GM18907 (cell line): ENCODE measurements around the gene RND1.
"Not testable (repeated sequence)": the region's sequence is repeated elsewhere in the genome, so short reads cannot be mapped to it uniquely, and the experiment has no call there.

ENCODE experiments used
- ATAC-seq: cut with Tn5 transposase; IDR thresholded peaks from one replicate; pipeline ENCODE4 v1.9.1; 2021; ENCODE audit warnings: mild to moderate bottlenecking, moderate library complexity; ENCODE audit not compliant: unreplicated experiment

The RND1 gene

DNA sequence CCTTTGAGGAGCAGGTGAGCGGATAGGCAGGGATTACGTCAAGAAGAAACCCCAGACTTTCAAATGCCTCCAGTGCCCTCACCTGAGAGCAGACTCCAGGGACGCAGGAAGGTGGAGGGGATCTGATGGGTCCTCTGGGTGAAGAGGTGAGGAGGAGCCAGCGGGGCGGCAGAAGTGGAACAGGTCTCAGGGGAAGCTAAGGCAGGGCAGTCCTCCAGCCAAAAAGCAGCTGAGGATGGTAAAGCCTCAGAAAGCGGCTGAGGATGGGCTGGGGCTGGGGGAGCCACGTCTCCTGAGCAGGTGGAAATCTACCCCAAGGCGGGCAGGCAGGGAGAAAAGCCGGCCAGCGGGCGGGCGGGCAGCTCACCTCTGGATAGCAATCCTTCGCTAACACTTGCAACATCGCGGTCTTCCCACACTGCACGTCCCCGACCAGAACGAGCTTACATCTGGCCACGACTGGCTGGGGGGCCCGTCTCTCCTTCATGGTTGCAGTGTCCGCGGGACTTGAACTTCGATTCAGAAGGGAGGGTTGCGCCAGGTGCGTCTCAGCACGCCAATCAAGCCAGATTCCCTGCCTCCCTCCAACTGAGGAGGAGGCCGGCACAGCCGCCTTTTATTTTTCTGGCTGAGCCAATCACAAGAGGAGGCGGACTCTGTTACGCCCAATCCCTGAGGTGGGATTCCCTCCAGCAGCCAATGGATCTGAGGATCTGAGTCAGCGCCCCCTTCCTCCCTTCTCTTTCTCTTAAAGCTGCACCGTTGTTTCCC lies at the start of gene RND1:
TSS of gene RND1 (minus strand) at position 590 of the 771 bp plus-strand sequence. CDS start at position 487, 103 bp downstream.
- peak; percentile 89 for ATAC-seq

DNA sequence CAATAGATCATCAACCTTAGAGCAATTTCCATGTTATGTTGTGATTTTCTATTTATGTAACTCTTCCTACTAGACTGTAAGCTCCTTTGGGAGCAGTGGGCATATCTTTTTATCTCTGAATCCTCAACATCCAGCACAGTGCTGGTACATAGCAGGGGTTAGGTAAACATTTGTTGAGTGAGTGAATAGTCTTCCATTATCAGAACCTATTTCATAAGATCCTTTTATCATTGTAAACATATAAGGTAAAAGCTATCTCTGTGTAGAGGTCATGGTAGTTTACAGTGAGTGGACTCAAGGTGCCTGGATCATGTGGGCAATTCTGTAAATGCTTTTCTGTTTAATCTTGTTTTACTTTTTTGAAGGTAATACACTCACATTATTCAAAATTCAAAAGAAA lies 44.5 kb upstream of the RND1 start:
- no peak for ATAC-seq

DNA sequence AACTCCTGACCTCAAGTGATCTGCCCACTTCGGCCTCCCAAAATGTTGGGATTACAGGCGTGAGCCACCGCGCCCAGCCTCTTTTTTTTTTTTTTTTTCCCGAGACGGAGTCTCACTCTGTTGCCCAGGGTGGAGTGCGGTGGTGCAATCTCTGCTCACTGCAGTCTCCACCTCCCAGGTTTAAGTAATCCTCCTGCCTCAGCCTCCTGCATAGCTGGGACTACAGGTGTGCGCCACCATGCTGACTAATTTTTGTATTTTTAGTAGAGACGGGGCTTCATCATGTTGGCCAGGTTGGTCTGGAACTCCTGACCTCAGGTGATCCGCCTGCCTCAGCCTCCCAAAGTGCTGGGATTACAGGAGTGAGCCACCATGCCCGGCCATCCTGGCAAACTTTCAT lies 44.0 kb upstream of the RND1 start:
- ATAC-seq, result not testable (repeated sequence)

DNA sequence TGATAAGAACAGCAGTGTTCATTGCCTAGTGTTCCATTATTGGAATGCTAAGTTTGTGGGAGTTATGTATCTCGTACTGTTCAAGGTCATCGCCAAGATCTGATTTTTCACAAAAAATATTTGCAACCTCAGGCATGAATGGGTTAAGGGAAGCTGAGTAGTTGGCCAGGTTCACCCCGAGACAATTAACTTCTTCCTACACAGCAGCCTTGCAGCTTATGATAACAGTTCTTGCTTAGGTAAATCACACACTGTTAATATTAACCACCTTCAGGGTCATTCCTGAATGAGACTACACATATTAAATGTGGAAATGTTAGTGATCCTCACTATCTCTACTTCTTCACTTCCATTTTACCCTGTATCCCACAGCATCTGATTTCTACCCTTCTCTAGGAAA lies 41.6 kb upstream of the RND1 start:
- no peak for ATAC-seq

DNA sequence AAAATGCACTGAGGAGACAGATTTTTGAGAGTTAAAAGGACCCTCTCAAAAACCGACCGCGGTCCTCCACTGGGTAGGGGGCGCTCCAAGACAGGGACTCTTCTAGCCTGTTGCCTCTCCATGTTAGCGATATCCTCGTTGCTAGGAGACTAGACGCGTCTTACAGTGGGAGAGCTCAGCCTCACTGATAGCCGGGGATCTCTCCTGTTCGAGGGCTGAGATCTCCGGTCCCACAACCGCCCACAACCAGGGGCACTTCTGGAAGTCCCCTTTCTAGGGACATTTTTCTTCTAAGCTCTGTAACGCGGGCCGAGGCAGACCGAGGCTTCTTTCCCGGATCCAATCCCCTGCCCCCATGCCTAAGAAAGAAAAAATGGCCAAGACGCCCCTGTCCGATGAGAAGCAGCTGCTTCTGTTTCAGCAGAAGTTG lies 38.3 kb upstream of the RND1 start:
- no peak for ATAC-seq

DNA sequence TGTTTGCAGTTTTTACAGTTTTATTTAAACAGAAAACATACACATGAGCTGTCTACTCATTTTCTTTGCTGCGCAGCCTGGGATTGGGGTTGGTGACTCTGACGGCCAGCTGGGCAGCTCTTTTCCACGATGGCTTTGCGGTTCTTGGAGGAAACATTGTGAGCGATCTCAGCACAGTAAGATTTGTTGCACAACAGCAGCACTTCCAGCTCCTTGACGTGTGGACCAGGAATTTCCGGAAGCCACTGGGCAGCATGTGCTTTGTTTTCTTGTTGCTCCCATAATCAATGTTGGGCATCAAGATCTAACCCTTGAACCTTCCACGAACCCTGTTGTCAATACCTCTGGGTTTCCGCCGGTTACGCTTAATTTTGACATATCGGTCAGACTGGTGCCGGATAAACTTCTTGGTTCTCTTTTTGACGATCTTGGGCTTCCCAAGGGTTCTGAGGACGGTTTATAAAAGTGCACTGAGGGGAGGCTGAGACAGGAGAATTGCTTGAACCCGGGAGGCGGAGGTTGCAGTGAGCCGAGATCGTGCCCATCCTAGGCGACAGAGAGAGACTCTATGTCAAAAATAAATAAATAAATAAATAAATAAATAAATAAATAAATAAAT lies 37.8 kb upstream of the RND1 start:
- no peak for ATAC-seq

DNA sequence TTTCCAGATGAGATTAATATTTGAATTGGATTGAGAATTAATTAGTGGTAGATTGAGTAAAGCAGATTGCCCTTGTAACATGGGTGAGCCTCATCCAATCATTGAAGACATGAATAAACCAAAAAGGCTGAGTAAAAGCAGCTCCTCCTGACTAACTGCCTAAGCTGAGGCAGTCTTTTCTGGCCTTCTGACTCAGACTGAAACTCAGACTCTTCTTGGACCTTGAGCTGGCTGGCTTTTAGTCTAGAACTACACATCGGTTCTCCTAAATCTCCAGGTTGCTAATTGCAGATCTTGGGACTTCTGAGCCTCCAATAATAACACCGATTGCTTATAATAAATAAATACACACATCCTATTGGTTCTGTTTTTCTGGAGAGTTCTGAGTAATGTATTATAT lies 35.6 kb upstream of the RND1 start:
- ATAC-seq, result peak; percentile 71

DNA sequence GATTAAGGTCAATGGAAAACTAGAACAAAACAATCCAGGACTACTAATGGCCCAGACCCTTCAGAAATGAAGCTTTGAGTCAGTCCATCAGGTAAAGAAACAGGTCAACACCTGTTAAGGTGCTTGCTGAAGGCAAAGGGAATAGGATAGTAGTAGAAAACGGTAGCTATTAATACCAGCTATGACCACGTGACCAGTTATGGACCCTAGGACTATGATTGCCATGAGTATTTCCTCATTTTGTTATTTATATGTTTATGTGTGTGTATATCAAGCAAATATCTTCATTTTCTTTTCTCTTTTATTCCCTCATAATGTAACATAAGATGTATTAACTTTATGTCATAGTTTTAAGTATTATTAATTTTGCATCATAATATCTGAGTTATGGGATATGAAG lies 34.0 kb upstream of the RND1 start:
- no peak for ATAC-seq

DNA sequence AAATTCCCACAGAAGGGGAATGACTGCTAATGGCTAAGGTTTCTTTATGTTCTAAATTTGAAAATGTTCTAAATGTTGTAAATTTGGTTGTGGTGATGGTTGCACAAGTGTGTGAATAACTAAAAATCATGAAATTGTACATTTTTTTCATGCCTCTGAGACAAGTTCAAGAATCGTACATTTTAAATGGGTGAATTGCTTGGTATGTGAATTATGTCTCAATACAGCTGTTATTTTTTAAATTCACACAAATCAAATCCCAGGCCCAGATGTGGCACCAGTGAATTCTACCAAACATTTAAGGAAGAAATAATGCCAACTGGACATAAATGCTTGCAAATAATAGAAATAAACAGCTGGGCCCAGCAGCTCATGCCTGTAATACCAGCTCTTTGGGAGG lies 28.6 kb upstream of the RND1 start:
- no peak for ATAC-seq

DNA sequence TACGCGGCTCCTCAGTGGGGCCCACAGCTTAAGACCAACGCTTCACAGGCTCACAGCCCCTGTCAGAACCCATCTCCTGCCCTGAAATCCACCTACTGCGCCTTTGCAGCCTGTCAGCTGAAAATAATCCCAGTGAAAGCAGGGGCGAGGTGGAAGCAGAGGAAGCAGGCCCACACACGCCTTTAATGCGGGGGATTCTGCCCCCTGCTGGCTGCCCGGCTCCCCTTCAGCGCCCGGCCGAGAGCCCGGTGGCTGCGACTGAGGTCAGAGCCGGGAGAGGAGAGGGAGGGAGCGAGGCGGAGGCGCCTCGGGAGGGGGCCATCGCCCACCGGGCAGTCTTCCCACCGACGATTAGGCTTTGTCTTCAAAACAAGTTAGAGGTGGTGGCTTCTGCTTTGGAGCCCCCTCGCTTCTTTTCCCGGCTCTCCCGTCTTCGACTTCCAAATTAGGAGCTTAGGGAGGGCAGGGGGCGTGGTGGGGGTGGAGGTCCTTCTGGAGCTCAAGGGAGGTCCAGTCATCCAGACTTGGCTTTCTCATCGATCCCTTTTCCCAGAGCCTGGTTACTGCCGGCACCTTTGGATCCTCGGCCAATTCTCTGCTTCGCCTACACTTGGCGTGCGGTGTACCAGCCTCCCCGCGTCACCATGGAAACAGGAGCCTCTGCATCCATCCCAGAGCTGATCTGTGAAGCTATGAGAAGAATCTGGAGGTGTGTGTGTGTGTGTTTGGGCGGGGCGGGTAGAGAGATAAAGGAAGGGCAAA lies 25.2 kb upstream of the RND1 start:
- ATAC-seq, result peak; percentile 53

DNA sequence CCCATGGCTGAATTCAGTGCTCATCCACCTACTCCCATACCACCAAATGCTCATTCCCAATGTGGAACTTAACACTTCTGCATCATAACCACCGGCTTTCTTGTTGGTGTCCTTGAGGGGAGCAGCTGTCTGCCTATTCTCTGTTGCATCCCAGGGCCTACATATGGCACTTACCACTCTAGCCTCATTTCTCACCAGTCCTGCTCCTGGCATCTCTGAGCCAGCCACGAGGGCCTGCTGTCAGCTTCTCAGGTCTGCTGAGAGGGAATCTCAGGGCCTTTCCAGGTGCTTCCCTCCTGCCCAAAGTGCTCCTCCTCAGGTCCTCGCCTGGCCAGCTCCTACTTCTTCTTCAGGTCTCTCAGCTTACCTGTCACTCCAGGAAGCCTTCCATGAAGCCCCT lies 24.0 kb upstream of the RND1 start:
- ATAC-seq, result no peak

DNA sequence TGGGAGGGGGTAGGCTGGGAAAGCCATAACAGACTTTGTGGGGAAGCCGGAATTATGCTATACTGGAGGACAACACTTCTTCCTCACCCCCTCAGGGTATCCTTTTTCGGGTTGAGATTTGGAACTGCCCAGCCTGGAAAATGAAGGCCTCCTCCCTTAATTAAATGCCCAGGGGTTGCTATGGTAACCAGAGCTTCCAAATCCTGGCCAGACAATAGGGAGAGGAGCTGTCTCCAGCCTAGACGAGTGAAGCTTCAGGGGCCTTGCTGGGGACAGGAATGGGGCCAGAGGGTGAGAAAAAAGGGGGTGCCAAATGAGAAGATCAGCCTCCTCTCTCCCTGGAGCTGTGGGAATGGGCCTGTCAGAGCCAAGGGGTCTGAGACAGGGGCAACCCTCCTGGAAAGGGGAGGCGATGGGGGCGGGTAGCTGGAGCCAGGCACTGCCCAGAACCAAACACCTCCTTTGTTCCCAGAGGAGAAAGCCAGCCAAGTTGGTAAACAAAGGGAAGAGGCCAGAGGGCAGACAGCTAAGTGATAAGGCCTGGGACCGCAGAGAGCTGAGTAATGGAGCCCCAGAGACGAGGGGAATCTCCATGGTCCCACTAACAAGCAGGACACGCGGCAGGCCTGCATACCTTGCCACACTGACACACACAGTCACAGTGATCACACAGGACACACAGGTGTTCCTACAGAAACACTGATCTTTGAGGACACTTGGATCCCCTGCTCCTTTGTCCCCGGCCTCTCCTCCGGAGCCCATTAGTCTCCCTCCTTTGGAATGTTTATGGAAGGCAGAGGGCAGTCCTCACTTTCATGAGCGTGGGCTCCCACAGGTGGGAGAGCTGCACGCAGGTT lies 17.9 kb upstream of the RND1 start:
- ATAC-seq, result no peak

DNA sequence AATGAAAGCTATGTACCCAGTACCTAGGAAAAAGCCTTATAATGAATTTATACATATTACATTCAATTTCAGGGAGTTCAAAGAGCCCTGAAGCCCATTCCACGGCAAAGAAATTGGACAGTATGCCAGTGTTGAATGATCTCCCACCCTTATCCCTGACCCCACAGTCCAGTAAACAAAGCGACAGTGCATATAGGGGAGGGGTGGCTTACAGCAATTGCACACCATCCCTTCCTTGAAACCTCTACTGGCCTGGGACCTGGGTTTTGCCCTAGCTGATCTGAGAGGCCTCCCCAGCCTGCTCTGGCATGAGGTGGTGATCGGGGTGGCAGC lies 17.3 kb upstream of the RND1 start:
- no peak for ATAC-seq

DNA sequence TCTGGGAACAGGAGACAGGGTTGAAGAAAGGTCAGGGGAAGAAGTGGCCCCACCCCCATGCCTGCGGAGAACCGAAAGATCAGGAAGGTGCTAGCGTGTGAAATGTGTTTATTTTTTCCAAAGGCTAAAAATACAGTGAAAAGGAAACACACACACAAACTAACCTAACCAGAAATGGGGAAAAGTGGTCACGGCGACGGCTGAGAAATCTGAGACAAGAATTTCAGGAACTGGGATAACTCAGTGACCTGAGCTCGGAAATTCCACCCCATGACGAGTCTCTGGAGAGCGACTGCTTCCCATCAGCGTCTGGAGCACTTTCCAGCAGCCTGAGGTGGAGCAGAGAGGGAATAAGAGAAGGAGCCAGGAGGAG lies 16.6 kb upstream of the RND1 start:
- no peak for ATAC-seq

DNA sequence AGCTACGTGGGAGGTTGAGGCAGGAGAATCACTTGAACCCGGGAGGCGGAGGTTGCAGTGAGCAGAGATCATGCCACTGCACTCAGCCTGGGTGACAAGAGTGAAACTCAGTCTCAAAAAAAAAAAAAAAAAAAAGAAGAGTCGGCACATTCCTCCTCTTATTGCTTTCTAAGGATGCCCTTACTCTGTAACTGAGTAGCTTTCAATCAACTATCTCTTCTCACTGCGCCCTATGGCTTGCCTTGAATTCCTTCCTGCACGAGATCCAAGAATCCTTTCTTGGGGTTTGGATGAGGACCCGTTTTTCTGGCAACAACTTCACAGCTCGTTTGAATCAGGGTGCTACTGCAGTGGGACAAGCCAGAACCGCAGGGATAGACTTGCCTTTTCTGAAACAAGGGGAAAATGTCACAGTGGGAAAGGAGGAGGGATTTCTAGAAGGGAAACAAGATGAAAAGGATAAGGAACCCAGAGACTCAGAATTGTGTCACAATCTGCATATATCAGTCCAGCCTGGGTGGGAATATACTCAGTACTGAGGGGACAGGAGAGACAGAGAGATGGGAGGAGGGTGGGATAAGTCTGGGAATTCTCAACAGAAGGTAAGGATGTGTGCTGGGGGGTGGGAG lies 16.1 kb upstream of the RND1 start:
- ATAC-seq, result no peak

DNA sequence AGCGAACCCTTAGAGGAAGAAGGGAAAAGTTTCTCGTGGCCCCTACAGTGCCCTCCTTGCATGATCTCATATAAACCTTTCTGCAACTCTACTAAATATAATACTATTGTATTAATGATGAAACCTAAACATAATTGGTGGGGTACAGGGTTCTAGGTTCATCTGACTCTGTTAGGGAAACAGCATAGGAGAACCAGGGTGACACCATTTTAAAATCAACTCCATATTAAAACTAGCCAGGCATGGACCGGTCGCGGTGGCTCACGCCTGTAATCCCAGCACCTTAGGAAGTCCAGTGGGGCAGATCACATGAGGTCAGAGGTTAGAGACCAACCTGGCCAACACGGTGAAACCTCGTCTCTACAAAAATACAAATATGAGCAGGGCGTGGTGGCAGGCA lies 15.0 kb upstream of the RND1 start:
- no peak for ATAC-seq

DNA sequence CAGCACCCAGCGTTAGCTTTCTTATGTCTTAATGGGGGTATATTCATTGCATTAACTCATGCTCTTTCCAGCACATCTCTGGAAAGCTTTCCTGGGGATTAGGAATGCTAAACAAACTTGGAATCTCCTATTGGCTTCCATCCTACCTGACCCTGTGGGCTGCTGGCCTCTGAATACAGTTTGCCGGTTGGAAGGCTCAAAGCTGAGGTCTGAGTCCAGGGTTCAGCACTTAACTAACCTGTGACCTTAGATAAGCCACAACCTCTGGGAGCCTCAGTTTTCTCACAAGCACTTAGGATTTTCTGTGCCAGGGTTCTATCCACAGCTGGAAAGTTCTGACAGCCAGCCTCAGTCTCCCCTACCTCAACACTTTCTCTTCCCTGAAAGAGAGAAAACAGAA lies 12.9 kb upstream of the RND1 start:
- ATAC-seq, result no peak

DNA sequence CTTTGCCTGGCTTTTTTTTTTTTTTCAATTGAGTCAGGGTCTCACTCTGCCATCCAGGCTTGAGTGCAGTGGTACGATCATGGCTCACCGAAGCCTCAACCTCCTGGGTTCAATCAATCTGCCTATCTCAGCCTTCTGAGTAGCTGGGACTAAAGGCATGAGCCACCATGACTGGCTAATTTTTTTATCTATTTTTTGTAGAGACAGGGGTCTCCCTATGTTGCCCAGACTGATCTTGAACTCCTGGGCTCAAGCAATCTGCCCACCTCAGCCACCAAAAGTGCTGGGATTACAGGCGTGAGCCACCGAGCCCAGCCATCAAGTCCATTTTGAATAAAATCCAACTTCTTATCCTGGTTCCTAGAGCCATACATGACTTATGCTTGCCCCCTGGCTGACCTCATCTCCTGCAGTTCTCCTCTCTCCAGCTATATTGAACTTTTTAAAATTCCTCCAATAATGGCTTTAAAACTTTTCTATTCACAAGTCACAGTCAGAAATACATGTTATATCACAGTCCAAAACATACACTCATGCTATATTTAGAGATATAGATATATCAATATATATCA lies 10.4 kb upstream of the RND1 start:
- no peak for ATAC-seq

DNA sequence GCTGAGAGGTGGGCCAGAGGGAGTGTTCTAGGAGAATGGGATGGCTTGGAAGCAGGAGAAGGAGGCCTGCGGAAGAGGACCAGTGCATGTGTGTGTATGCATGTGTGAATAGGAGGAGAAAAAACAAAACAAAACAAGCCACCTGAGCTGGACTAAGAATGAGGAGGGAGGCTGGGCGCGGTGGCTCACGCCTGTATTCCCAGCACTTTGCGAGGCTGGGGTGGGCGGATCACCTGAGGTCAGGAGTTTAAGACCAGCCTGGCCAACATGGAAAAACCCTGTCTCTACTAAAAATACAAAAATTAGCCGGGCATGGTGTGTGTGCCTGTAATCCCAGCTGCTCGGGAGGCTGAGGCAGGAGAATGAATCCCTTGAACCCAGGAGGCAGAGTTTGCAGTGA lies 7.9 kb upstream of the RND1 start:
- not testable (repeated sequence) for ATAC-seq

DNA sequence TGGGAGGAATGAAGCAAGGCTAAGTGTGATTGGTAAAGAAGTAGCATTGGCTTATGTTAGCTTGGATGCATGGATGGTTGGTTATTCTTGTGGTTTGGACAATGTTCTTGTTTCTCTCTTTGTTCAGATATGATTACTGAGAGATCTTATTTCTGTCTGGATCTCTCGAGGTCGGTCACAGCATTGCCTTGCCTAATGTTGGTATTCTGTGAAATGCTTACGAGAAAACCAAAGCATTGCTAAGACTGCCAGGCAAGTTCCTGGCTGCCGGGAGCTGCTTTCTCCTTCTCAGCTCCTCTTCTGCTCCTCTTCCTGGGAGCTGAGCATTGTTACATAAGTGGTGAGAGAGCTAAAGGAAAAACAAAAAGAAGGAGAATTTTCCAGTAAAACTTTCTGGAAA lies 7.4 kb upstream of the RND1 start:
- ATAC-seq, result no peak
